Measurements from ENCODE around the gene HSPB2.

GRCh38 chr11:111886844-111887243, 25.7 kb upstream of the HSPB2 start:
- TF ChIP-seq CTCF (IDR thresholded peaks at IDR 0.05) = no peak
- no peak for TF ChIP-seq POLR2A (IDR thresholded peaks at IDR 0.05)
